Measurements from ENCODE around the gene FCN2.

The FCN2 gene

DNA sequence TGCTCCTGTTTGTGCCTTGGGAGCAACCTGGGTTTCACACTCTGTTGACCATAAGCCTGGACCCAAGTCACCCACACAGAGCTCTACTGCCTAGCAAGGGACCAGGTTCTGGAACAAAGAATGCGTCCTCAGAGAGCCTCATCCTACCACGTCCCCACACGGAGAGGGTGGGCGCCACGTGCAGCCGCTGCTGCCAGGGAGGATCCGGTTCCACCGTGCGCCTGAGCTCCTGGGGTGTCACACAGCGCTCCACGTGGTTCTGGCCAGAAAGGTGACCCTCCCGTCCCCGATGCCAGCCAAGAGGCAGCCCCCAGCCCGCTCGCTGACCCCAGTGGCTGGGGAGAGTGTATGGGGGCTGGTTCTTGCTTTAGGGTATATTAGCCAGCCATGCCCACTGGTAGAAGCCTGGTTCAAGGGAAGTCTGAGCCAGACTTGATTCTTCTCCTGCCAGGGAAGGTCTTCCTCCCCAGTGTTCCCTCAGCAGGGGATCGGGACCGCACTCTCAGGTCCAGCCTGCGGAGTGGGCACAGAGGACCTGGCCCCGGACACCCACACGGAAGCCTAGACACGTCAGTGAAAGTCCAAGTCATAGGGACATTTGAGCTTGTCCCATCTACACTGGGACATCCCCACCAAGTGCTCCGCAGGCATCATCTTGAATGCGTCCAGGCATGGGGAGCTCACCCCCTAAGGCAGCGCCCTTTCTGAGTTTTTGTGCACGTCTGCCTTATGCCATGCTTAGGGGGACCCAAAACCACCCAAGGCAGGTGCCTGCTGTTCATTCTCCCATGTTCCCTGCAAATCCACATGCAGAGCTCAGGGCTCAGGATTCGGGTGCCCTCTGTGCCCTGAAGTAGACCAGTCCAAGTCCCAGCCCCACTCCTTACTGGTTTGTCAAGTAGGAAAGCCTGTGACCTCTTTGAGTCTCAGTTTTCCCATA lies 34.7 kb downstream of the FCN2 start:
- no peak for TF ChIP-seq CTCF (IDR thresholded peaks at IDR 0.05; ENCODE audit: low read depth, low read length)
- no peak for DNase-seq
- no peaks in the 10 kb centered on the region for H3K27me3 ChIP-seq (ENCODE audit: insufficient read depth, low read depth, severe bottlenecking)
- H3K36me3 ChIP-seq, result no peaks in the 10 kb centered on the region
- 0 out of 2 replicates have a peak overlapping the region, but pooled peaks have one; percentile 6 for H3K27ac ChIP-seq
- H3K9me3 ChIP-seq (ENCODE audit: severe bottlenecking), result peaks cover 10% of the 10 kb centered on the region
- no peak overlapping the region for H3K4me3 ChIP-seq (ENCODE audit: low read depth, low read length)

DNA sequence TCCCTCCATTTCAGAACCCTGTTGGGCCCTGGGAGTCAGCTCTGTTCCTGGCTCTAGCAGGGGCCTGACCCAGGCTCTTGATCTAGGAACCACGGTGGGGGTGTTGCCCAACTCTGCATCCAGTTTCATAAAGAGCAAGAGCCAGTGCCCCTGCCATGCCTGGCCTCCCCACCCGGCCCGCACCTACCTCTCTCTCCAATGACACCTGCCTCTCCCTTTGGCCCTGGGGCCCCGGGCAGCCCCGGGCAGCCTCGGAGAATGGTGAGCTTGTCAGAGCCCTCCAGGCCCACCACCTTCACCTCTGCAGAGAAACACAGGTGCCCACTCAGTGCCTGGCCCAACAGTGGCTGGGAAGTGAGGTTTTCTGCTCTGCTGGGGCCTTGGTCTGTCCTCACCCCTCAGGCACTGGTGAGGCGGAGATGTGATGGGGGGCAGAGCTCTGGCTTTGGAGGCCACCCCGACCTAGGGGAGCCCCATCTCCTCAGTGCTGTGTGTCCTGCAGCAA lies 35.6 kb downstream of the FCN2 start:
- H3K9me3 ChIP-seq (ENCODE audit: severe bottlenecking), result peaks cover 11% of the 10 kb centered on the region
- DNase-seq, result no peak
- no peak overlapping the region for H3K4me3 ChIP-seq (ENCODE audit: low read depth, low read length)
- no peaks in the 10 kb centered on the region for H3K27me3 ChIP-seq (ENCODE audit: insufficient read depth, low read depth, severe bottlenecking)
- no peaks in the 10 kb centered on the region for H3K36me3 ChIP-seq
- peak overlapping the region; percentile 85 for H3K27ac ChIP-seq
- no peak for TF ChIP-seq CTCF (IDR thresholded peaks at IDR 0.05; ENCODE audit: low read depth, low read length)

DNA sequence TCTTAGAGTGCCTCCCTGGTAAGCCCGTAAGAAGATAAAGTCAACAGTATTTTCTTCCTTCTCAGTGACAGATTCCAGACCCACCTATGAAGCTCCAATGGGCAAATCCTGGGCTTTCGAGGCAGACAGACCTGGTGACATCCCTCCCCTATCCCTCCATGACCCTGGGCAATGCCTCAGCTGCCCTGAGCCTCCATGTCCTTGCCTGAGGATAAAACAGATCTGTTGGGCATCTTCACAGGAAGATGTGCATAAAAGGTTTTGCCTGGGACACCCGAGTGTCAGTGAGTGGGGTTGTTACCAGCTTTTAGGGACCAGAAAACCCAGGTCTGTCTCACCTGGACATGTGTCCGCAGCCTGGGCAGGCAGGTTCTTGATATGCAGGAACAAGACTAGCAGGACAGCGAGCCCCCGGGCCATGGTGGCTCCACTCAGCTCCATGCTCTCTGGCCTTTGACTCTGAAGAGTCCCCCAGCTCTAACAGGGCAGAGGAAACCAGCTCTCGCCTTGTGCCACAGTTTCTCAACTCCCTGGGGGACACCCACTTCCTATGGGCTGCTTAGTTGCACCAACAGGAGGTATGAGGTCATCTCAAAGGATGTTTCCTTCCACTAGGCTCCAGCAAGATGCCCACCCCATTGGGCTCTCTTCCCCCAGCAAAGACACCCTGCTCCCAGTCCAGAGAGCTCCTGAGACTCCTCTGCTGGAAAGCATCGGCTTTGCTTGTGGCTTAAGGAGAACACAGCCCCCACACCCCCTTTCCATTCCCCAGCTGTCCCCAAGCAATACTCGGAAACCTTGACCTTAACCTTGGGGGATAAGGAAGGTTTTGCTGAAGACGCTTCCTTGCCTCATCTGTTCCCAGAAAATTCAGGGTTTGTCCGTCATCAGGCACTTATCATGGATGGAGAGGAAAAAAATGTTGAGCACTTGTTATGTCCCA lies 37.1 kb downstream of the FCN2 start, which contains the start of gene FCN1:
Gene FCN1, minus strand, starts transcription at position 482 of the 943 bp plus-strand sequence. Its CDS starts 41 bp downstream, at position 441.
- peak; percentile 89 for DNase-seq
- Histone ChIP-seq H3K27ac (peak within 1 kb of the TSS; percentile 85), H3K4me3 (ENCODE audit: low read depth, low read length) (peak within 1 kb of the TSS; percentile 0; the same call in 1 of the 2 replicates), H3K36me3 (no peaks in the 10 kb centered on the region), H3K27me3 (ENCODE audit: insufficient read depth, low read depth, severe bottlenecking) (no peaks in the 10 kb centered on the region), H3K9me3 (ENCODE audit: severe bottlenecking) (peaks cover 11% of the 10 kb centered on the region)
- TF ChIP-seq CTCF (IDR thresholded peaks at IDR 0.05; ENCODE audit: low read depth, low read length), result no peak

GRCh38 chr9:134918646-134919045 lies 38.0 kb downstream of the FCN2 start:
- no peak for DNase-seq
- H3K4me3 ChIP-seq (ENCODE audit: low read depth, low read length), result no peak overlapping the region
- no peaks in the 10 kb centered on the region for H3K36me3 ChIP-seq
- no peak for TF ChIP-seq CTCF (IDR thresholded peaks at IDR 0.05; ENCODE audit: low read depth, low read length)
- H3K9me3 ChIP-seq (ENCODE audit: severe bottlenecking), result peaks cover 11% of the 10 kb centered on the region
- no peaks in the 10 kb centered on the region for H3K27me3 ChIP-seq (ENCODE audit: insufficient read depth, low read depth, severe bottlenecking)
- H3K27ac ChIP-seq, result peak overlapping the region; percentile 85

- peaks cover 11% of the 10 kb centered on the region for H3K9me3 ChIP-seq (ENCODE audit: severe bottlenecking)
- DNase-seq, result no peak
- no peak for TF ChIP-seq CTCF (IDR thresholded peaks at IDR 0.05; ENCODE audit: low read depth, low read length)
- no peak overlapping the region for H3K27ac ChIP-seq
- no peaks in the 10 kb centered on the region for H3K27me3 ChIP-seq (ENCODE audit: insufficient read depth, low read depth, severe bottlenecking)
- no peak overlapping the region for H3K4me3 ChIP-seq (ENCODE audit: low read depth, low read length)
- H3K36me3 ChIP-seq, result no peaks in the 10 kb centered on the region
These were observed 38.7 kb downstream of the FCN2 start for GRCh38 chr9:134919303-134919702.
